Testis (tissue), 2 donors: Measurements from ENCODE around the gene COLGALT1.

Experiments
- POLR2A ChIP-seq: fragments of 450-650 bp; IDR thresholded peaks from one replicate; pipeline ENCODE4 v1.6.1; 2017; ENCODE audit warnings: antibody characterized with exemption, mild to moderate bottlenecking, moderate library complexity
- TF ChIP-seq, protein P1 (sequence below), 3 experiments: fragments of 450-650 bp in 2 of 3; fragments of 200-600 bp in 1 of 3; sonication (generic) in 1 of 3; IDR thresholded peaks; one replicate each; pipeline ENCODE4 v1.5.1; 2016 to 2019; ENCODE audit warnings: antibody characterized with exemption in 3 of 3, mild to moderate bottlenecking in 2 of 3, moderate library complexity in 1 of 3

DNA sequence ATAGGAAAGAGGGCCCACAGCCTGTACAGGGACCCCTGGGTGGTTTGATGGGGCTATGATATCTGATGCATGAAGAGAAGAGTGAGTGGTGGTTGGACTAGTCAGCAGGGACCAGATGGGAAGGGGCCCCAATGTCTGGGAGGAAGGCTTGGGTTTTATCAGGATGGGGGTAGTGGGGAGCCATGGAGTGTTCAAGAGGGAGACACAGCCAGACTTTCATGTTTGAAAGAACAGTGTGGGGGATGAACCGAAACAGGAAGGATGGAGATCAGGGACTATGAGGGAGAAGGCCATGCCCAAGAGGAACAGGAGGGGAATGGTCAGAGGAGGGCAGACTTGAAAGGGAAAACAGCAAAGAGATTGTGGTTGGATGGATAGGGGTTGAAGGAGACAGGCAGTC, 69.6 kb downstream of the COLGALT1 start:
- TF ChIP-seq, protein P1, sequence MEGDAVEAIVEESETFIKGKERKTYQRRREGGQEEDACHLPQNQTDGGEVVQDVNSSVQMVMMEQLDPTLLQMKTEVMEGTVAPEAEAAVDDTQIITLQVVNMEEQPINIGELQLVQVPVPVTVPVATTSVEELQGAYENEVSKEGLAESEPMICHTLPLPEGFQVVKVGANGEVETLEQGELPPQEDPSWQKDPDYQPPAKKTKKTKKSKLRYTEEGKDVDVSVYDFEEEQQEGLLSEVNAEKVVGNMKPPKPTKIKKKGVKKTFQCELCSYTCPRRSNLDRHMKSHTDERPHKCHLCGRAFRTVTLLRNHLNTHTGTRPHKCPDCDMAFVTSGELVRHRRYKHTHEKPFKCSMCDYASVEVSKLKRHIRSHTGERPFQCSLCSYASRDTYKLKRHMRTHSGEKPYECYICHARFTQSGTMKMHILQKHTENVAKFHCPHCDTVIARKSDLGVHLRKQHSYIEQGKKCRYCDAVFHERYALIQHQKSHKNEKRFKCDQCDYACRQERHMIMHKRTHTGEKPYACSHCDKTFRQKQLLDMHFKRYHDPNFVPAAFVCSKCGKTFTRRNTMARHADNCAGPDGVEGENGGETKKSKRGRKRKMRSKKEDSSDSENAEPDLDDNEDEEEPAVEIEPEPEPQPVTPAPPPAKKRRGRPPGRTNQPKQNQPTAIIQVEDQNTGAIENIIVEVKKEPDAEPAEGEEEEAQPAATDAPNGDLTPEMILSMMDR (IDR thresholded peaks at IDR 0.05), result no peak
- no peak for TF ChIP-seq POLR2A
